IMR-90 (cell line): Measurements from ENCODE around the gene OR11A1. TPM values are rescaled to one million over a fixed set of nuclear protein-coding genes. Genes with fewer than 3 reads are reported as not detected.

Experiments
- ATAC-seq: fragments of 200-7000 bp; cut with Tn5 transposase; 2 replicates; pipeline ENCODE4 v1.9.1; 2020; ENCODE audit warnings: low read depth, mild to moderate bottlenecking, moderate library complexity
- BruUV-seq: library from RNA; stranded (reverse); fragments of 400-500 nt; replicated peaks from 2 replicates; lab custom pipeline; 2021; lab: Mats Ljungman, UMichigan
- CTCF ChIA-PET: fragments of 300-600 bp; formaldehyde crosslinking; extraction: SDS; loops from one replicate; lab custom pipeline; 2021; ENCODE audit warnings: antibody characterized with exemption; lab: Yijun Ruan, JAX
- POLR2A ChIA-PET: fragments of 300-600 bp; sonication (Branson Sonifier 250); formaldehyde crosslinking; loops from one replicate; lab custom pipeline; 2022; ENCODE audit warnings: antibody characterized with exemption; ENCODE audit not compliant: unreplicated experiment; lab: Charles Lee
- DNase-seq: peaks from one replicate; pipeline ENCODE4 v3.0.0; 2013
- H2AFZ ChIP-seq: replicated peaks from 2 replicates; pipeline ENCODE3; 2013; ENCODE audit warnings: low read length, mild to moderate bottlenecking; ENCODE audit not compliant: poor library complexity
- H2AK5ac ChIP-seq: 2 replicates; pipeline ENCODE4 v1.6.1; 2013; ENCODE audit warnings: low read depth, low read length, inconsistent platforms
- H2AK9ac ChIP-seq: replicated peaks from 2 replicates; pipeline ENCODE3; 2013; ENCODE audit warnings: mild to moderate bottlenecking, low read depth, low read length, moderate library complexity; ENCODE audit not compliant: poor library complexity
- H2BK120ac ChIP-seq: 2 replicates; pipeline ENCODE4 v1.6.1; 2013; ENCODE audit warnings: low read depth, low read length, inconsistent platforms
- H2BK15ac ChIP-seq: 3 replicates; pipeline ENCODE4 v1.6.1; 2013; ENCODE audit warnings: low read depth, low read length, inconsistent platforms
- H2BK20ac ChIP-seq: 2 replicates; pipeline ENCODE4 v1.6.1; 2013; ENCODE audit warnings: low read depth, mild to moderate bottlenecking, inconsistent platforms, low read length, moderate library complexity
- H2BK5ac ChIP-seq: 2 replicates; pipeline ENCODE4 v1.6.1; 2013; ENCODE audit warnings: mild to moderate bottlenecking, low read depth, low read length, inconsistent platforms; ENCODE audit not compliant: poor library complexity, severe bottlenecking
- H3K14ac ChIP-seq: replicated peaks from 2 replicates; pipeline ENCODE4 v1.6.1; 2013; ENCODE audit warnings: low read depth, low read length, inconsistent platforms
- H3K18ac ChIP-seq: 2 replicates; pipeline ENCODE4 v1.6.1; 2013; ENCODE audit warnings: low read depth, low read length, control low read depth
- H3K23ac ChIP-seq: 2 replicates; pipeline ENCODE4 v1.6.1; 2013; ENCODE audit warnings: low read depth, low read length, inconsistent platforms
- H3K27ac ChIP-seq: 2 replicates; pipeline ENCODE4 v1.5.1; 2013; ENCODE audit warnings: mild to moderate bottlenecking, control low read depth, low read length; ENCODE audit not compliant: insufficient read depth
- H3K27me3 ChIP-seq: 2 replicates; pipeline ENCODE4 v1.6.1; 2013; ENCODE audit warnings: low read length; ENCODE audit not compliant: control insufficient read depth, insufficient read depth
- H3K36me3 ChIP-seq: 2 replicates; pipeline ENCODE4 v1.6.1; 2013; ENCODE audit warnings: low read length, mixed read lengths; ENCODE audit not compliant: control insufficient read depth, insufficient read depth
- H3K4ac ChIP-seq: 2 replicates; pipeline ENCODE4 v1.6.1; 2013; ENCODE audit warnings: low read depth, low read length, inconsistent platforms
- H3K4me1 ChIP-seq: 2 replicates; pipeline ENCODE4 v1.6.1; 2013; ENCODE audit warnings: low read length, mixed read lengths; ENCODE audit not compliant: control insufficient read depth, insufficient read depth
- H3K4me2 ChIP-seq: 2 replicates; pipeline ENCODE4 v1.6.1; 2013; ENCODE audit warnings: low read depth, mild to moderate bottlenecking, control low read depth, low read length, moderate library complexity
- H3K4me3 ChIP-seq: 2 replicates; pipeline ENCODE4 v1.5.1; 2013; ENCODE audit warnings: low read depth, mild to moderate bottlenecking, control low read depth, low read length, moderate library complexity; ENCODE audit not compliant: insufficient read depth
- H3K56ac ChIP-seq: 2 replicates; pipeline ENCODE4 v1.6.1; 2013; ENCODE audit warnings: low read length, inconsistent platforms; ENCODE audit not compliant: insufficient read depth; ENCODE audit errors: extremely low read depth
- H3K79me1 ChIP-seq, 2 experiments: 2 replicates each; pipeline ENCODE4 v1.6.1; 2013; ENCODE audit warnings: low read length in 2 of 2, inconsistent platforms in 1 of 2, low read depth in 1 of 2
- H3K9ac ChIP-seq: 2 replicates; pipeline ENCODE4 v1.6.1; 2013; ENCODE audit warnings: low read depth, low read length, control low read depth
- H3K9me1 ChIP-seq: 2 replicates; pipeline ENCODE4 v1.6.1; 2013; ENCODE audit warnings: low read length, inconsistent platforms; ENCODE audit not compliant: insufficient read depth
- H3K9me3 ChIP-seq: 2 replicates; pipeline ENCODE4 v1.6.1; 2013; ENCODE audit warnings: low read length; ENCODE audit not compliant: control insufficient read depth, insufficient read depth
- H4K20me1 ChIP-seq: 2 replicates; pipeline ENCODE4 v1.6.1; 2013; ENCODE audit warnings: low read length, inconsistent platforms; ENCODE audit not compliant: insufficient read depth
- H4K5ac ChIP-seq: 2 replicates; pipeline ENCODE4 v1.6.1; 2013; ENCODE audit warnings: mild to moderate bottlenecking, low read depth, low read length, control low read depth
- H4K8ac ChIP-seq, 2 experiments: 2 replicates each; pipeline ENCODE4 v1.6.1; 2013; ENCODE audit warnings: low read depth in 2 of 2, low read length in 2 of 2, control low read depth in 1 of 2, inconsistent platforms in 1 of 2
- H4K91ac ChIP-seq: 2 replicates; pipeline ENCODE4 v1.6.1; 2013; ENCODE audit warnings: low read depth, low read length, inconsistent platforms; ENCODE audit not compliant: insufficient read depth
- BHLHE40 ChIP-seq: fragments of 150-350 bp; IDR thresholded peaks from 2 replicates; pipeline ENCODE4 v1.6.1; 2016; ENCODE audit warnings: mild to moderate bottlenecking, low read depth, low read length
- CEBPB ChIP-seq: IDR thresholded peaks from 2 replicates; pipeline ENCODE4 v1.6.1; 2012; ENCODE audit warnings: low read depth, low read length, improper control_type of control experiment
- FOS ChIP-seq: fragments of 150-350 bp; IDR thresholded peaks from 2 replicates; pipeline ENCODE4 v1.6.1; 2016; ENCODE audit warnings: low read depth, low read length
- MAFK ChIP-seq: IDR thresholded peaks from 2 replicates; pipeline ENCODE4 v1.6.1; 2012; ENCODE audit warnings: low read depth, low read length, improper control_type of control experiment
- NFE2L2 ChIP-seq: fragments of 150-350 bp; IDR thresholded peaks from 2 replicates; pipeline ENCODE4 v1.6.1; 2016; ENCODE audit warnings: low read depth, mild to moderate bottlenecking, low read length
- POLR2A ChIP-seq: IDR thresholded peaks from 2 replicates; pipeline ENCODE4 v1.6.1; 2012; ENCODE audit warnings: mild to moderate bottlenecking, low read depth, low read length
- dilution Hi-C: fragments of 300-500 bp; cut with HindIII; formaldehyde crosslinking; loops from one replicate; pipeline ENCODE4 v1.14.3; 2018; ENCODE audit warnings: low sequenced_read_pairs; ENCODE audit not compliant: unreplicated experiment
- in situ Hi-C: fragments of 300-500 bp; cut with MboI; formaldehyde crosslinking; loops from 3 replicates; pipeline ENCODE4 v1.14.3; 2019; ENCODE audit warnings: low sequenced_read_pairs, inconsistent platforms, mixed read lengths
- intact Hi-C: fragments of 100-400 bp; cut with micrococcal nuclease; formaldehyde crosslinking; loops from 2 replicates; pipeline ENCODE4 v1.10.0; 2022
- polyA plus RNA-seq, 3 experiments: library from polyadenylated mRNA; depleted of rRNA; stranded (reverse); fragments of >200 nt; gene quantifications; 2 replicates each; pipeline ENCODE4 v1.2.3, GENCODE V29; 2012; ENCODE audit warnings: low replicate concordance in 1 of 3
- total RNA-seq: library from RNA; depleted of rRNA; stranded (reverse); fragments of >200 nt; gene quantifications from 2 replicates; pipeline ENCODE4 v1.2.3, GENCODE V29; 2012
- TF ChIP-seq, protein P1 (sequence below): fragments of 150-350 bp; IDR thresholded peaks from 2 replicates; pipeline ENCODE4 v1.6.1; 2016; ENCODE audit warnings: low read depth, mild to moderate bottlenecking, low read length, moderate library complexity, borderline replicate concordance
- TF ChIP-seq, protein P2 (sequence below): fragments of 150-350 bp; IDR thresholded peaks from 2 replicates; pipeline ENCODE4 v1.6.1; 2017; ENCODE audit warnings: mild to moderate bottlenecking, antibody characterized with exemption, low read length, low read depth

Gene OR11A1
- total and polyA plus RNA-seq, 2 of the 4 experiments (the other 2 are of a cell fraction): not detected

DNA sequence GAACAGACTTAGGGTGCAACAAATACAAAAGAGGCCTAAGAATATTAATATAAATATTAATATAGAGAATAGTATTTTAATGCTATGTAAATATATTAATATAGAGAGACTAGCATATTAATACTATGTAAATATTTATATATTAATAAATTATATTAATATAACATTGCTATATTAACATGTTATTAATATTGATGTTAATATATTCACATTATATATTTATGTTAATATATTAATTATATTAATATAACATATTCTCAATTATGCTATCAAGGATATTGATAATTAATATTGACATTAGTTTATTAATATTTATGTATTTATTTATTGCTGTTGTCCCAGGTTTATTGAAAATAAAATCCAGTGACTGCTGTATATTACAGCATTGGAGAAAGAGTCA is 32.0 kb upstream of the OR11A1 start:
- CTCF ChIA-PET: no interaction called here

More for the DNA sequence above, 32.0 kb upstream of the OR11A1 start:
- POLR2A ChIA-PET: no interaction called here
- no peak overlapping the region for H3K18ac ChIP-seq
- no peak overlapping the region for H3K27ac ChIP-seq
- H3K56ac ChIP-seq: no peak overlapping the region
- no peak for ATAC-seq
- H3K4me3 ChIP-seq: no peak overlapping the region
- H2BK5ac ChIP-seq: no peak overlapping the region
- H3K4ac ChIP-seq: no peak overlapping the region
- TF ChIP-seq CEBPB: no peak
- no peak for TF ChIP-seq FOS
- TF ChIP-seq POLR2A: no peak
- TF ChIP-seq, protein P1, sequence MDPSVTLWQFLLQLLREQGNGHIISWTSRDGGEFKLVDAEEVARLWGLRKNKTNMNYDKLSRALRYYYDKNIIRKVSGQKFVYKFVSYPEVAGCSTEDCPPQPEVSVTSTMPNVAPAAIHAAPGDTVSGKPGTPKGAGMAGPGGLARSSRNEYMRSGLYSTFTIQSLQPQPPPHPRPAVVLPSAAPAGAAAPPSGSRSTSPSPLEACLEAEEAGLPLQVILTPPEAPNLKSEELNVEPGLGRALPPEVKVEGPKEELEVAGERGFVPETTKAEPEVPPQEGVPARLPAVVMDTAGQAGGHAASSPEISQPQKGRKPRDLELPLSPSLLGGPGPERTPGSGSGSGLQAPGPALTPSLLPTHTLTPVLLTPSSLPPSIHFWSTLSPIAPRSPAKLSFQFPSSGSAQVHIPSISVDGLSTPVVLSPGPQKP: no peak
- TF ChIP-seq, protein P2, sequence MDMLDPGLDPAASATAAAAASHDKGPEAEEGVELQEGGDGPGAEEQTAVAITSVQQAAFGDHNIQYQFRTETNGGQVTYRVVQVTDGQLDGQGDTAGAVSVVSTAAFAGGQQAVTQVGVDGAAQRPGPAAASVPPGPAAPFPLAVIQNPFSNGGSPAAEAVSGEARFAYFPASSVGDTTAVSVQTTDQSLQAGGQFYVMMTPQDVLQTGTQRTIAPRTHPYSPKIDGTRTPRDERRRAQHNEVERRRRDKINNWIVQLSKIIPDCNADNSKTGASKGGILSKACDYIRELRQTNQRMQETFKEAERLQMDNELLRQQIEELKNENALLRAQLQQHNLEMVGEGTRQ: no peak
- TF ChIP-seq BHLHE40: no peak
- TF ChIP-seq NFE2L2: no peak
- TF ChIP-seq MAFK: no peak
- BruUV-seq: no TSS peak
- H3K14ac ChIP-seq: no peak overlapping the region
- no peak overlapping the region for H2BK20ac ChIP-seq
- H2AK9ac ChIP-seq: no peak overlapping the region
- no peaks in the 10 kb centered on the region for H3K79me1 ChIP-seq
- no peak overlapping the region for H4K5ac ChIP-seq
- H4K8ac ChIP-seq: no peak overlapping the region
- H4K91ac ChIP-seq: no peak overlapping the region
- H3K4me1 ChIP-seq: no peaks in the 10 kb centered on the region
- H3K23ac ChIP-seq: no peak overlapping the region
- no peak overlapping the region for H2BK120ac ChIP-seq
- dilution Hi-C loops (no loop called here), in situ Hi-C loops (no loop called here), intact Hi-C loops (no loop called here)
- peaks cover 11% of the 10 kb centered on the region for H3K9me3 ChIP-seq
- H2AK5ac ChIP-seq: no peak overlapping the region
- no peak overlapping the region for H3K9ac ChIP-seq
- no peak for DNase-seq
- no peaks in the 10 kb centered on the region for H3K36me3 ChIP-seq
- H4K20me1 ChIP-seq: no peaks in the 10 kb centered on the region
- H2BK15ac ChIP-seq: no peak overlapping the region
- H3K4me2 ChIP-seq: no peak overlapping the region
- H2AFZ ChIP-seq: no peak overlapping the region
- H3K9me1 ChIP-seq: no peaks in the 10 kb centered on the region
- H3K27me3 ChIP-seq: no peaks in the 10 kb centered on the region
